Measurements from ENCODE around the gene PTPRA.

PTPRA gene

DNA sequence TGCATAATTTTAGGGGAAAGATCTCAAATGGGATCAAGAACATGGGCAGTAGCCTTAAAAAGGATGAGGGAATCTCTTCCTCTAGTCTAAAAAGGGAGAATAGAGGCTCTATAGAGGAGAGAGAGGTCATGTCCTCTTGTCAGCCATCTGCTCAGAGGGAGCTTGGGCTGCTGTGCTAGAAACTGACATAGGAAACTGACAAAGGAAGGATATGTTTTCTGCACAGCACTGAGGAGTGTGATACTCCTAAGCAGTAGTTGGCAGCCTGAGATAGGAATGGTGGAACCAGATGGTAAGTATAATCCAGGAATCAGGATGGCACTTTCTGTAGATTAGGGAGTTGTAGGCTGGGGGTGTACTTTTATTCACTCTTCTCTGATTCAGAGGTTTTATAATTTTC, 59.2 kb downstream of the PTPRA start:
- DNase-seq = peak; percentile 14

DNA sequence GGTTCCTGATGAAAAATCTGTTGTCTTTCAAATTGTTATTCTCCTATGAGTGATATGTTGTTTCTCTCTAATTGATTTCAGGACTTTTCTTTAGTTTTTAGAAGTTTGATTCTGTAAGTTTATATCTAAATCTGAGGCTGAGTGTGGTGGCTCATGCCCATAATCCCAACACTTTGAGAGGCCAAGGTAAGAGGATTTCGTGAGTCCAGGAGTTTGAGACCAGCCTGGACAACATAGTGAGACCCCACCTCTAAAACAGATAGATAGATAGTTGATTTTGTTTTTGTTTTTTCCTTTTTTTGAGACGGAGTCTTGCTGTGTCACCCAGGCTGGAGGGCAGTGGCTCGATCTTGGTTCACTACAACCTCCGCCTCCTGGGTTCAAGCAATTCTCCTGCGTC, 64.6 kb downstream of the PTPRA start:
- no peak for DNase-seq

DNA sequence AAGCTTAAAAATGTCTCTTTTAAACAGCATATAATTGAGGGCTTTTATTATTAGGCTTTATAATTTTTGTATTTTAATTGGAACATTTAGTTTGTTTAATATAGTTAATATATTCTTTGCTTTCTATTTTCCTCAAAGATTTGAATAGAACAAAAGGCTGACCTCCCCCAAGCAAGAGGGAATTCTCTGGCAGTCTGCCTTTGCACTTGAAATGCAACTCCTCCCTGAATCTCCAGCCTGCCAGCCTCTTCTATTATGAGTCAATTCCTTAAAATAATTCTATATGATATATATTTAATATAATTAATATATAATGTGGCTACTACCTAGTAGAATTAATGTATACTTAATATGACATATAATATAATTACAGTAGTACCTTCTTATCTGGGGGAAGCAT, 69.2 kb downstream of the PTPRA start:
- DNase-seq = no peak

DNA sequence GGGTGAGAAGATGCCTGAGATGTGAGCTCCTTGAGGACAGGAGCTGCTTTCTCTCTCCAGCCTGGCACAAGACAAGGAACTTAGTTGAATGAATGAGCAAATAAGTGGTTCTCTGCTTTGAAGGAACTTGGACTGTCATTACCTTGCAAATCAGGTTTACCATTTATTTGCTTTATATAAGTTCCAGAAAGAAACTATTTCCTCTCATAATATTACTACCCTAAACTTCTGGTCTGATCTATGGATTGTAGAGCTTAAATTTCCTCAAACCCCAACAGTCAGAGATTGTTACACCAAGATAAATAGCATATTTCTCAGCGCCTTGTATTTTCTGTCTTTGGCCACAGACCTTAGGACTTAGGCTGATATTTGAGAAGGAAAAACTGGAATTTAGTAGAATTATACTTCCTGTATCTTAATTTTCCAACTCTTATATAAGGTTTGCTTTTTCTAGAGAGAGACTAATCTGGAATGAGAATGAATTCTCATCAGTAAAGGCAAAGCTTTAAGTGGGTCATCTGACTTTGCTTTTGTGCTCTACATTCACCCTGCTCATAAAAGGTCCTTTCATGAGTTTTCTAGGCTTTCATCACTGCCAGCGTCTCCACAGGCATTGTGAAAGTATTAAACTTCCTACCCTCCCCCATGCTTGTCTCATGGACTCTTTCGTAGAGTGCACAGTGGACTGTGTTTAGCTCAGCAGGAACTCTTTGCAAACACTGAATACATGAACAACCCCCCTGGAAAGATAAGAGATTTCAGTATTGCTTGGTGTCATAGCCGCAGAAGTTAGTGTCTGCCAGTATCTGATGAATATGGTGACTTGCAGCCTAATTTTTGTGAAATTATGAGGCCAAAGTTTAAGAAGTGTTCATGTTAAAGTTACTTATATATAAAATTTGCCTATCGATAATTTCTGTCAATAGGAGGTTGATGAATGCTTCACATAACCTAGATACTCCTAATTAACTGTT, 74.0 kb downstream of the PTPRA start:
- DNase-seq = peak; percentile 62

DNA sequence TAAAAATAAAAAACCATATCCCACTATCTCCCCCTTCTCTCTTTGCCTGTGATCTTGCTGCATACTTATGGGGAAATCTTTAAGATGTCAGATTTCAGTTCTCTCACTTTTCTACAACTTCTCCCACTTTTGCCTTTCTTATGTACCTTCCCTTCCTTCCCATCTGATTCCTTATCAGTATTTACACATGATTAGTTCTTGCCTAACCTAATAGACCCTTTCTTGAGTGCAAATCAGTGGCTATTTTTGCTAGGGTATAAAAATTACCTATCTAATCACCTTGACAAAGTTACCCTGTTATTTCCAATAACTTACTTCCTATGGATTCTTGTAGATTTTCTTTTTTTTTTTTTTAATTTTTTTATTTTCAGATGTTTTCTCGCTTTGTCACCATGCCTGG, 75.7 kb downstream of the PTPRA start:
- no peak for DNase-seq

DNA sequence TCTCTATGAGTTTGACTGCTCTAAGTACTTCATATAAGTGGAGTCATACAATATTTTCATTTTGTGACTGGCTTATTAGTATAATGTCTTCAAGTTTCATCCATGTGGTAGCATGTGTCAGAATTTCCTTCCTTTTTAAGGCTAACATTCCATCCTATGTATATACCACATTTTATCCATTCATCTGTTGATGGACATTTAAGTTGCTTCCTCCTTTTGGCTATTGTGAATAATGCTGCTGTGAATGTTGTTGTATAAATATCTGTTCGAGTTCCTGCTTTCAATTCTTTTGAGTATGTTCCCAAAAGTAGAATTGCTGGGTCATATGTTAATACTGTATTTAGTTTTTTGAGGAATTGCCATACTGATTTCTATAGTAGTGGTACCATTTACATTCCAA, 79.5 kb downstream of the PTPRA start:
- no peak for DNase-seq

DNA sequence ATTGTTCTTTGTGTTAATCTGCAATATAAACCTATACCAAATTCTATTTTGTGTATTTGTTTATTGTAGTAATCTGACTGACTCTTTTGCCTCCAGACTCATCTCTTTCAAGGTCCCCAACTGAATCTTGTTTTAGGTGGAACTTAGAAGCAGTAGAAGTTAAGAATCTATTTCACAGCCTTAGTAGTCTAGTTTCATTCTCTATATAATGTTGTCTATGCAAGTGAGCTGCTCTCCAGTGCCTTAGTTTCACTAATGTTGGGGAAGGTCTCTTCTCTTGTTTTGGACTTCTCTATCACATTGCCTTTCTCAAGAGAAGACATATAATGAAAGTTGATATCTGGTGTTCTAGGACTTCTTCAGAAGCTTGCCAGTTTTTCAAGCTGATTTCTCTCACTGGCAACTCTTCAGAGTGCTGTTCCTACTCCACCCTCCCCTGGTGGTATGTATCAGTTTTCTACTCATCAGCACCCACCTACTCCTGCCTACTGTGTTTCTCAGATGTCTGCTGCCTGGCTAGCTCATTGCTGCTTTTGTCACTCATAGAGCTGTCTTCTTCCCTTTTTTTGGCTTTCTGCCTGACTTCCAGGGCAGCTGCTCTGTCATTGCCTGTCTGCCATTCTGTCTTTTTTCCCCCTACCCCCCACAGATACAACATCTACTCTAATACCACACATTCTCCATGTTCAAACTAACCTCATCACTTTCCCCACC, 82.1 kb downstream of the PTPRA start:
- DNase-seq = no peak

DNA sequence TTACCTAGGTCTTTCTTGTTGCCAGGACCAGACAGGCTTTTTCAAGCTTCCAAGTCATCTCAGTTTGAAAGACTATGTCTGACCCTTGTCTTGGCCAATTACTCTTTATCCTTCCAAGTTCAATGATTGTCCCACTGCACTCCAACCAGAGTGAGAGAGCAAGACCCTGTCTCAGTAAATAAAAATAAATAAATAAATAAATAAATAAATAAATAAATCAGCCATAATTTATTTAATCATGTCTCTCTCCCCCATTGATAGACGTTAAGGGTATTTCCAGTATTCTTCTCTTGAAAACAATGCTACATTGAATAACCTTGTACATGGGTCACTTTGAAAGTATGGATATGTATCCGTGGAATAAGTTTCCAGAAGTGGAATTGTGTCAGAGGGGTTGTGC, 83.2 kb downstream of the PTPRA start:
- DNase-seq = no peak

DNA sequence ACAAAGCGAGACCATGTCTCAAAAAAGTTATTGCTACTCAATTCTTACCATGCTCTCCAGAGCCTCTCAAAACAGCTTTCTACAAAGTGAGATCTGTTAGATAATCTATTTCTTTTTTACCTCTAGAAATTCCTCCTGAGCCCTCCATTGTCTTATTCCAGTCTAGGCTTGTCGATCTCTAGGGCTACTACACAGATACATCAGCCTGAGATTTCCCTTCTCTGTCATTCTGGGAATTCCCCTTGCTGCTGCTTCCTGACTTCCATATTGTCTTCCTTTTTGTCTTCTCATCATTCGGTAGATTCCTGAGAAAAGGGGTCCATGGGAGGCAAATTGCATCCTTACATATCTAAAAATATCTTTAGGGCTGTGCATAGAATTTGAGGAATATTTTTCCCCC, 94.6 kb downstream of the PTPRA start:
- DNase-seq = no peak

DNA sequence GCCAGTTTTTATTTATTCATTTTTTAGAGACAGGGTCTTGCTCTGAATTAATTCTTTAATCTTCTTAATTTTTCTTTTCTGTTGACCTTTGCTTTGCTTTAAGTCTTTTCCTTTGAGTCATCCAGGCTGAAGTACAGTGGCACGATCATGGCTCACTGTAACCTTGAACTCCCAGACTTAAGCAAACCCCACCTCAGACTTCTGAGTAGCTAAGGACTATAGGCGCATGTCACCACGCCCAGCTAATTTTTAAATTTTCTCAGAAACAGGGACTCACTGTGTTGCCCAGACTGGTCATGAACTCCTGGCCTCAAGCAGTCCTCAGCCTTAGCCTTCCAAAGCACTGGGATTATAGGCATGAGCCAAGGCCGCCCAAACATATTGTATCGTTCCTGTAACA, 98.8 kb downstream of the PTPRA start:
- no peak for DNase-seq

DNA sequence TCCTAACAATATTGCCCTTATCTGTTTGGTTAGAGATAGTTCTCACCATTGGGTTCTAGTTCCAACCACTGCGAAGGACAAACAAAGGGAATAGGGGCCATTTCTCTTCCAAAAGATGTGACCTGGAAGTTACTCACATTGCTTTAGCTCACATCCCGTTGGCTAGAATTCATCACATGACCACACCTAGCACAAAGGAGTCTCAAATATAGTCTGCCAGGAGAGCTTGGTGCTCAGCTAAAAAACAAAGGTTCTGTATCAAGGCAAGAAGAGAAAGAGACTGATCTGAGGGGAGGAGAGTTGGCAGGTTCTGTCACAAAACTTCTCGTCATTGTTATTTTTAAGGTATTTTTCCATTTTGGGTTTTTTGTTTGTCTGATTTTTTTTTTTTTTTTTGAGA, 100.3 kb downstream of the PTPRA start:
- DNase-seq = no peak

DNA sequence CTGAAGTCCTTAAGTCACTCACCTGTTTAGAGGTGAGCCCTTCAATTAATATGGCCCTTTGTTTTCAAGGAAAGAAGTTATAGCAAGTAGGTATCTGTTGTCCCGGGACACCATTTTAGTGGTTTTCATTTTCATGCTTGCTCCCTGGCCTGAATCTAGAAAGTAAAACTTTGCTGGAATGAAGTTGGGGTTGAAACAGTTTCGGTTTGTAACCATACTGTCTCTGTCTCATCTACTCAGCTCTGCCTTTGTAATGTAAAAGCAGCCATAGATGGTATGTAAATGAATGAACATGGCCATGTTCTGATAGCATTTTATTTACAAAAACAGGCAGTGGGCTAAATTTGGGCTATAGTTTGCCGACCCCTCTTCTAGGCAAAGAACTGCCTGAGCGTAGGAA, 105.2 kb downstream of the PTPRA start:
- no peak for DNase-seq

DNA sequence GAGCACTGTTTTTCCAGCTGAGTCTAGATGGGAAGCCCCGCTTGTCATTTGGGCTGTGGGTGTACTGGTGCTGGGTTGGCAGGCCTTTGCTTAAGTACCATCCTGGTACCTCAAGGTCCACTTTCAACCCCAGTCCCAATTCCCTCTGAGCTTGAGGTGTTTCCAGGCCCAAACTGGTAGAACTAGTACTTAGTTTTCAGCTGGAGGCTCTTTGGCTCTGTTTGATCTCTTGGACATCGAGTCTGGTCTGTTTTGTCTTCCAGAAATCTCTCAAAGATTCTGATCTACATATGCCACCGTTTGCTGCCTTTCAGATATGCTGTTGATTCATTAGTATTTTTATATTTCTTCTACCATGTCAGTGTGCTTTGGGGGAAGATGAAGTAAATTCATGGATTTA, 108.4 kb downstream of the PTPRA start:
- DNase-seq = no peak

DNA sequence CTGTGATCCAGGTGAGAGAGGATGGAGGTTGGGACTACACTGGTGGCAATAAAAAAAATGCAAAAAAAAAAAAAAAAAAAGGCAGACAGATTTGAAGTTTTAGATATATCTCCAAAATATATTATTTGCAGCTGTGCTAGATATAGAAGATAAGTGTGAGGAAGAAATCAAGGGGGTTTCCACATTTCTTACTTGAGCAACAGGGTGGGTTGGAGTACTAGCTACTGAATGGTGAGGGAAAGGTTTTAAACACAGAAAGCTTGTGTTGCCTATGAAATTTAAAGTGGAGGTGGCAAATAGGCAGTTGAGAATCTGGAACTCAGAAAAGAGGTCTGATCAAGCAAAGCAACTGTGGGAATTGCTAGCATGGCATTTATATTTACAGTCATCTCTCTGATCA, 110.2 kb downstream of the PTPRA start:
- no peak for DNase-seq

DNA sequence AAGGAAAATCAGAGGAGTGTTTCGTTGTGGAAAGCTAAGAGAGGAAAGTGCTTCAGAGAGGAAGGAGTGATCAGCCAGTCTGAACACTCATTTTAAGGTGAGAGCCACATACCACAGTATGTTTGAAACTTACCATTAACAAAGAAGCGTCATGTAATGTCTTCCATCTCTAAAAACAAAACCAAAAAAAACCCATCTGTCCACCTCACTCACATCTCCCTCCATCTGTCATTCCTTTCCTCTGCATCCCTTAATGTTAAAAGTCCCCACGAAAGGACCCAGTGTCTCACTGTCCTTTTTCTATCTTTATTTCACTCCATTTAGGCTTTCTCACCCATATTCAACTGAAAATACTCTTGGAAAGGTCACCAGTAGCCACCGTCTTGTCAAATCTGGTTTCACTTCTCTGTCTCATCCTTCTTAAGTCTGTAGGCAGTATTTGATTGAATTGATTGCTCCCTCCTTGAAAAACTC, 110.8 kb downstream of the PTPRA start:
- no peak for DNase-seq

DNA sequence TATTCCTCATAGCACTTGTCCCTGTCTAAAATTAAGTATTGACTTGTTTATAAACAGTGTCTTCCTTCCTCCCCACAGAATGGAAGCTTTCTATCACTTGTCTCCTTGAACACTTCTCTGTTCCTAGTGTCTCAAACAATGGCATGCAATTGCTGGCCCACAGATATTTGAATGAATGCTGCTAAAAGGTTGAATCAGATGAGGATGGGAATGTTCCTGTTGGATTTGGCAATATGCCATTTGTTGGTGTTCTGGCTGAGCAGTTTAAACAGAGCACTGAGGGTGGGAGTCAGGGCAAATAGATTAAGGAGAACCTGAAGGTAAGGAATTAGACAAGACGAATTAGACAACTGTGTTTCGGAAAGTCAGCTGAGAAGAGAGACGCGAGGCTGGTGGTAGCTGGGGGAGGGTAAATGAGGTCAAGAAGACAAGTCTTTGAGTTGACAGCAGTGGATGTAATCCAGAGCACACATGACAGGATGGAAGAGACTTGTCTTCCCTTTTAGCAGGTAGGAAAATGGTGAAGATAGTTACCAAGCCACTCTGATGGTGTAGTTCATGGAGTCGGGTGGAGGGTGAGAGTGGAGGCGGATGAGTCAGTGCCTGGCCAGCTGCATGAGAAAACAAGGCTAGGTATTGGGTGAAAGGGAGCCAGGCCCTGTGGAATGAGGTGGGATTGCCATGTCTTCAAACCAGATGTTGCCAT, 111.8 kb downstream of the PTPRA start:
- no peak for DNase-seq

DNA sequence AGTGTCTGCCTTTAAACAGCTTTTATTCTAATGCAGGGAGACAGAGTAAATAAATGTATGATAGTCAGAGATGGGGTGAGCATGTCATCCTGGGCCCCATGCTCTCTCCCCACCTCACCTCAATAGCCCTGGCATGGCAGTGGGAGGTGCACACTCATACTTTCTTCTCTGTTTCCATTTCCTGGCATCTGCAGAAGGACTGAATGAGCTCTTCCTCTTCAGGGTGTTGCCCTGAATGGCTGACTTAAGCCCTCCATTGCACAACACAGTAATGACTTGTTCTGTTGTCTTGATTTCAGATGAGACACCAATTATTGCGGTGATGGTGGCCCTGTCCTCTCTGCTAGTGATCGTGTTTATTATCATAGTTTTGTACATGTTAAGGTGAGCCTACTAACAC, 113.2 kb downstream of the PTPRA start:
- DNase-seq = no peak

DNA sequence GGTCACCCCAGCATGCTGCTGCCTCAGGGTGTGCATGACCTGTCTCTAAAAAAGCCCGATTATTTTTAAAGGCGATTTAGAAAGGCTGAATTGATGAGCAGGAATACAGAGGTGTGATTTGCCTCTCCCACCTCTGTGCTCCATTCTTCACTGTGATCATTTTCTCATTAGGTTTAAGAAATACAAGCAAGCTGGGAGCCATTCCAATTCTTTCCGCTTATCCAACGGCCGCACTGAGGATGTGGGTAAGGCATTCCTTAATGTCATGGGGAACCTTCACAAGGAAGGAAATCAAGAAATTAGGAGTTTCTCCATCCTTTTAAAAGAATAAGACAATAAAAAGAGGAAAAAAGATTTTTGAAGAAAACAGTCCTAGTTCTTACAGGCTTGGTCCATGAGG, 114.6 kb downstream of the PTPRA start:
- DNase-seq = no peak

DNA sequence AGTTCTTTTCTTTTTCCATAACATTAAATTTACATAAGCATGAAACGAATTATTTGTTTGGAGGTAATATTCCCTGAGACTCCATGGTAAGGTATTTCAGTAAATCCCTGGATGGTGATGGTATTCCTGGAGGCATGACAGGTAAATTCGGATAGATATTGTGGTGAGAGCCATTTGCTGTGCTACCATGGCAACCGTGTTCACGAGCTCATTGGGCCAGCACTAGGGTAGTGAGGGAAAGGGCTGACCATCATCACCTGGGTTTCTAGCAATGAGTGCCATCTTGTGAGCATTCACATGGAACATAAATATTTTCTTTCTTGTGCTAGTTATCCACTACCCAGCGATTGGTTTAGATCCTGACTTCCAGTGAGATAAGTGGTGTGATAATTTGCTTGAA, 118.3 kb downstream of the PTPRA start:
- no peak for DNase-seq

DNA sequence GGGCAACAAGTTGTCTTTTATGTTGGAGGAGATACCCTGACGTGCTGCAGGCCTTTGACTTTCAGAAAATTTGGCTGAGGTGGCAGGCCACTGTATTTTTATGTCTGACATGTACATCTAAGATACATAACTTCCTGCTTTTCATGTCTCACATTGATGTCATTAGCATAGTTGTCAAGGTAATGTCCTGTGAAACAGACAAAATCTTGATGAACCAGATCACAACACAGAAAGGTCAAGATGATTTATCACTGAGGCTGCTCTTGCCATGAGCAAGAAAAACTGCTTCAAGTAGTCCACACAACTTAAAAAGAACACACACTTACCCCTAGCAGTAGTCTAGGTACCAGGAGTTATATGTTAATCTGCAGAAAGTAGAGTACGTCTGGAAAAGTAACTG, 120.0 kb downstream of the PTPRA start:
- DNase-seq = no peak

DNA sequence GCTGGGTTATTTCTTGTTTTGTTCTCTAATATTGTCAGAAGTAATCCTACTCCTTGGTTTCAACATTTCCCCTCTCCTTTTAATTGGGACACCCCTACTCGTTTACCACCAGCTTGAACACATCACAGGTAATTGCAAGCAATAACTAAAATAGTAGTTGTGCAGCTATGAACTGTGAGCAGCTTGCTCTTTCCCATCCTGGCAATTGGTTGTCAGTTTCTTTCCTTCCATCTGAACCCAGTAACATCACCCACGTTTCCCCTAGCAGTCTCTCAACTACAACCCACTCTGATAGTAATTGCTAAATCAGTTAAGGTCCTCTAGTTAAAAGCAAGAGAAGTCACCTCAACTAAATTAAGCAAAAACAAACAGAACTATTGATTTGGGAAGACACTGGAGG, 122.5 kb downstream of the PTPRA start:
- no peak for DNase-seq

DNA sequence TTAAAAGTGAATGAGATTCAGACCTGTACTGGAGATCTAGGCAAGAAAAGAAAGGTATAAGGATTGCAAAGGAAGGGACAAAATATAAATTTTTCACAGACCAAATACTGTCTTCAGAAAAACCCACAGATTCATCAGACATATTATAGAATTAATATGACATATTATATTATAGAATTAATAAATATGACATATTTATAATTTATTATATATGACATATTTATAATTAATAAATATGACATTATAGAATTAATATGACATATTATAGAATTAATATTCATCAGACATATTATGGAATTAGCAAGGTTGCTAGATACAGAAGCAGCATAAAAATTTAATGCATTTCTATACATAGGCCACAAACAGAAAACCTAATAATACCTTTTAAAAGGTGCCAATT, 125.4 kb downstream of the PTPRA start:
- no peak for DNase-seq

DNA sequence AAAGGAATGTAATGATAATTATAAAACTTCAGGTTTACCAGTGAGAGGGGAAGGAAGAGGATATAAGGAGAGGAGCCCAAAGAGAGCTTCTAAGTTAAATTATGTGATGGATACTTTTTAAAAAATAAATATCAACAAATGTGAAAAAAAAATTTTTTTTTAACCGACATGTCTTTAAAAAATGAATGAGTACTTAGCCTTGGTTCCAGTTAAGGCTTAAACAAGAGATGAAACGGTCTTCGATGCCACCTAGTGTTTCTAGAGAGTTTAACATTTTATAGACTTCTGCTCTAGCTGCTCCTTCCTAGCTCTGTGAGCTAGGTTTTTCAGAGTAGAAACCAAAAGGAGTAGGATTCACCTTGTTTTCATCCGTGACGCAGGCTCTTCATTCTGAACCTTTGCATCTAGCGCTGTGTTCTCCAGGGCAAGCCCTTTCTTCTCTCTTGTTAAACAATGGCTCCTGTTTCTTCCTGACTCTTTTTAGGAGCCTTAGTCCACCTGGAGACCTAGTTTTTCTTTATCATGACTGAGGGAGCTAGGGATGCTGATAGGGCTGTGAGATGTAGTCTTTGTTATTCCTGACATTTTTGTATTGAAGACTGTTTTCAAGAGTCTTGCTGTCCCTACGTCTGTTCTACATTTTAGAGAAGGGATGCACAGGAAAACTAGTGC, 127.7 kb downstream of the PTPRA start:
- DNase-seq = peak; percentile 25
